Activated CD8-positive, alpha-beta T cell treated with anti-CD3 and anti-CD28 coated beads, Interleukin-2, amount 10 ng/mL, durations not matched to agents 7 days and 5 days (primary cell): ENCODE results near the gene TRIM68. TPM values are rescaled to one million over a fixed set of nuclear protein-coding genes. Genes with fewer than 3 reads are reported as not detected.

ENCODE experiments used
- total RNA-seq, 2 experiments: library from RNA; stranded (reverse); gene quantifications; one replicate each; pipeline ENCODE4 v1.2.3, GENCODE V29; 2021

The TRIM68 gene
- total RNA-seq, 2 experiments from 2014 or later, result 10.8 to 12.3 TPM

Other genes with a start within 250 kb of the TRIM68 start
- gene OR52B4, start 239.8 kb downstream of the TRIM68 start, total RNA-seq, result not detected
- gene TRIM21, start 214.5 kb downstream of the TRIM68 start, total RNA-seq, result 10 to 100 TPM; 56.3 to 58.5 TPM
- gene OR52K2, start 158.9 kb downstream of the TRIM68 start, total RNA-seq, result not detected
- gene OR52K1, start 125.6 kb downstream of the TRIM68 start, total RNA-seq, result not detected
- gene OR52M1, start 63.0 kb downstream of the TRIM68 start, total RNA-seq, result not detected
- gene OR52I2, start 26.5 kb downstream of the TRIM68 start, total RNA-seq, result not detected
- gene OR52I1, start 14.2 kb downstream of the TRIM68 start, total RNA-seq, result not detected
- gene OR51D1, start 29.2 kb upstream of the TRIM68 start, total RNA-seq, result not detected
- gene OR51E1, start 35.8 kb upstream of the TRIM68 start, total RNA-seq, result not detected
- not detected for gene OR51E2, start 89.6 kb upstream of the TRIM68 start, total RNA-seq
- gene MMP26, start 96.6 kb upstream of the TRIM68 start, total RNA-seq, result not detected
- not detected for gene OR51F1, start 161.7 kb upstream of the TRIM68 start, total RNA-seq
- not detected for gene OR52R1, start 196.1 kb upstream of the TRIM68 start, total RNA-seq
- gene OR51F2, start 213.1 kb upstream of the TRIM68 start, total RNA-seq, result not detected
- not detected for gene OR51S1, start 241.0 kb upstream of the TRIM68 start, total RNA-seq